Measurements from ENCODE around the gene PI4K2A.
A peak's percentile ranks its signal among the peaks of the same experiment; 100 is the strongest.
"Not testable (repeated sequence)": the region's sequence is repeated elsewhere in the genome, so short reads cannot be mapped to it uniquely, and the experiment has no call there.

Gene PI4K2A

GRCh38 chr10:97676770-97677581 lies 36.5 kb downstream of the PI4K2A start:
- DNase-seq: peak; percentile 25

GRCh38 chr10:97679594-97679993 lies 39.1 kb downstream of the PI4K2A start:
- DNase-seq: no peak

- DNase-seq: no peak
Observed at GRCh38 chr10:97682042-97682441, 41.6 kb downstream of the PI4K2A start.

- no peak for DNase-seq
Observed at GRCh38 chr10:97683556-97684367, 43.3 kb downstream of the PI4K2A start.

- not testable (repeated sequence) for DNase-seq
Observed at GRCh38 chr10:97684368-97684713, 43.9 kb downstream of the PI4K2A start.

- no peak for DNase-seq
Observed at GRCh38 chr10:97684866-97685394, 44.5 kb downstream of the PI4K2A start.

GRCh38 chr10:97685395-97685958 lies 45.0 kb downstream of the PI4K2A start:
- no peak for DNase-seq

GRCh38 chr10:97686301-97686961 lies 46.0 kb downstream of the PI4K2A start:
- no peak for DNase-seq

- DNase-seq: peak; percentile 96
Observed at GRCh38 chr10:97686962-97687784, 46.7 kb downstream of the PI4K2A start, which contains the start of gene AVPI1. Gene AVPI1 (minus strand): TSS chr10:97687241. CDS start chr10:97679905, 7,336 bp downstream.

GRCh38 chr10:97687785-97688781 lies 47.6 kb downstream of the PI4K2A start:
- DNase-seq: no peak

- DNase-seq: no peak
Observed at GRCh38 chr10:97689559-97690020, 49.1 kb downstream of the PI4K2A start.

GRCh38 chr10:97690133-97690532 lies 49.7 kb downstream of the PI4K2A start:
- DNase-seq: no peak

GRCh38 chr10:97698072-97698655 lies 57.7 kb downstream of the PI4K2A start:
- DNase-seq: not testable (repeated sequence)

GRCh38 chr10:97701438-97702069 lies 61.1 kb downstream of the PI4K2A start:
- DNase-seq: no peak

- no peak for DNase-seq
Observed at GRCh38 chr10:97703398-97704067, 63.1 kb downstream of the PI4K2A start.

- DNase-seq: no peak
Observed at GRCh38 chr10:97704341-97704740, 63.9 kb downstream of the PI4K2A start.

- no peak for DNase-seq
Observed at GRCh38 chr10:97705006-97705670, 64.7 kb downstream of the PI4K2A start.

- DNase-seq: no peak
Observed at GRCh38 chr10:97707134-97707861, 66.8 kb downstream of the PI4K2A start.

Measured in NCI-H2029 (cell line).